Stimulated activated CD4-positive, alpha-beta T cell treated with anti-CD3 and anti-CD28 coated beads, TNF-alpha, amount 100 ng/mL, for 4 hours (primary cell): ENCODE data around the gene TMEM31.

Experiments
- DNase-seq, 3 experiments: peaks; one replicate each; pipeline ENCODE4 v3.0.0-alpha.2; 2020; ENCODE audit warnings: low read depth in 3 of 3

TMEM31 gene

GRCh38 chrX:103710609-103711008, at the start of gene TMEM31:
Gene TMEM31, plus strand, starts transcription at chrX:103710909. Its CDS starts 1,350 bp downstream, at chrX:103712259.
- no peak for DNase-seq

DNA sequence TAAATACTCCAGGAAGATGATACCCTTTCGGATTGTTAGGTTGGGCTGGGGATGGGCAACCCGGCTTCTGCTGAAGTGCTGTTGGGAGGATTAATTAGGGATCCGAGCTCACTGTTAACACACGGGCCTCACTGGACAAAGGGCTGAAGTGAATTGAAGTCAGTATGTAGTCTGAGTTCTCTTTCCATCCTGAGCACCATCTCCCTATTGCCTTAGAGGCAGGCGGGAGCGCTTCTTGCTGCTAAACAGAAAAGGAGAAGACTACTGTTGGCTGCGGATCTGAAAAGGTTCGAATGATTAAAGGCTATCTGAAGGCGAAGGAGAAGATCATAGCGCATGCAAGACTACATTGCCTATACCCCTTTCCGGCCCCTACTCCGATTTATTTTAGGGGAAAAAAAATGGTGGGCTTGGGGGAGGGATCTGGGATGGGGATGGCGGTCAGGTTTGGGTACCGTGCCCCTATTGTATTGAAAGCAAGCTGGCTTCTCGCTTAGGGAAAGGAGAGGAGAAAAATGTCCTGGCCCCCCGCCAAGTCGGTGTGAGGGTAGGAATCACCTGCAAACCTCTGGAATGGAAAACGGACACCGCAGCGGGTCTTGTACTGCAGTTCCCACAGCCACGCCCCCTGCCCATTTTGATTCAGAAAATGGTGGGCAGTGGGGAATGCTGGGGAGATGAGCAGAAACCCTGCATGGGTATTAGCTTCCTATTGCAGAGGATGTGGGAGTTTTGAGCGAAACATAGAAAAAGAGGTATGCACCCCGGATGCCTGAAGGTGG, 46.5 kb upstream of the TMEM31 start:
- DNase-seq = no peak

DNA sequence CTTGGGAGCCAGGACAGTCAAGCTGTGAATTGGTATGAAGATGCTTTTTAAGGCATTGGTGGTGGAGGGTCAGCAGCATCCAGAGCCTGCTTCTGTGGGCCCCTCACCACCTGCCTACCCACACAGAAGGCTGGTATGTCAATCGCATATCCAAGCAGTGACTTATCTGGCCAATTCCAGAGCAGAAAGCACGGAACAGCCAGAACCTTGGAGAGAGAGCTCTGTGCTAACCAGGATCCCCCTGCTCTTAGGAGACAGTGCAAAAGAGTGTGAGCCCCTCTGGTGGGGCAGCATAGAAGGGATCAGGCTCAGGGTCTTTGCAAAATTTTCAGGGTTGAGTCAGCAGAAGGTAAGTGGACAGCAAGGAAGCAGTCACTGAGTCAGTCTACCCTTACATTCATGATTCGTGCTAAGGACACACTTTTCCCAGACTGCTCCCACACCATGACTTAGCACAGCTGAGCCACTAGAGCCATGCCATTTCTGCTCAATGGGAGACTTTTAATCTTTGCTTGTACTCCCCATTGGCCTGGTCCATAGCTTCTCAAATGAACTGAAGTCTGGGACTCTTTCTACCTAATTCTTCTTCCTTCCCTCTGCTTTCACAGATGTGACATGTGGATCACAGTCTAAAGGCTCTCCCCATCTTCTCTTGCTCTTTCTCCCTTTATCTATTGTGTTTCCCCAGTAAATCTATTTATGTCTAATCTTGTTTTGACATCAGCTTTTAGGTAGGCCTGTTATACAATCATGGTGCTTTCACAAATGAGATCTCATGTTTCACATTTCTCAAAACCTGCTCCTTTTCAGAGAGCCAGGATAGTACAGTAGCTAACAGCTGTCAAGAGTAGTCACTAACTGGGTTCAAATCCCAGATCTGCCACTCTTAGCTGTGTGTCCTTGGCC, 44.3 kb upstream of the TMEM31 start:
- DNase-seq = no peak

DNA sequence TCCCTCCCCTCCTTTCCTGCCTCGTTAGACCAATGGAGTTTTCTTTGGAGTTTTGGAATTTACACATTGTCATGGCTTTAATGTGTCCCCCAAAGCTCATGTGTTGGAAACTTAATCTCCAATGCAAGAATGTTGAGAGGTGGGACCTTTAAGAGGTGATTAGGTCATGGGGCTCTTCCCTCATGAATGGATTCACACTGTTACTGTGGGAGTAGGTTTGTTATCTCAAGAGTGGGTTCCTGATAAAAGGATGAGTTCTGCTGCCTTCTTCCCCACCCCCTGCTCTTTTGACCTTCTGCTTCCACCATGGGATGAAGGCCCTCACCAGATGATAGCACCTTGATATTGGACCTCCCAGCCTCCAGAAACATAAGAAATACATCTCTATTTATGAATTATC, 41.0 kb upstream of the TMEM31 start:
- no peak for DNase-seq

DNA sequence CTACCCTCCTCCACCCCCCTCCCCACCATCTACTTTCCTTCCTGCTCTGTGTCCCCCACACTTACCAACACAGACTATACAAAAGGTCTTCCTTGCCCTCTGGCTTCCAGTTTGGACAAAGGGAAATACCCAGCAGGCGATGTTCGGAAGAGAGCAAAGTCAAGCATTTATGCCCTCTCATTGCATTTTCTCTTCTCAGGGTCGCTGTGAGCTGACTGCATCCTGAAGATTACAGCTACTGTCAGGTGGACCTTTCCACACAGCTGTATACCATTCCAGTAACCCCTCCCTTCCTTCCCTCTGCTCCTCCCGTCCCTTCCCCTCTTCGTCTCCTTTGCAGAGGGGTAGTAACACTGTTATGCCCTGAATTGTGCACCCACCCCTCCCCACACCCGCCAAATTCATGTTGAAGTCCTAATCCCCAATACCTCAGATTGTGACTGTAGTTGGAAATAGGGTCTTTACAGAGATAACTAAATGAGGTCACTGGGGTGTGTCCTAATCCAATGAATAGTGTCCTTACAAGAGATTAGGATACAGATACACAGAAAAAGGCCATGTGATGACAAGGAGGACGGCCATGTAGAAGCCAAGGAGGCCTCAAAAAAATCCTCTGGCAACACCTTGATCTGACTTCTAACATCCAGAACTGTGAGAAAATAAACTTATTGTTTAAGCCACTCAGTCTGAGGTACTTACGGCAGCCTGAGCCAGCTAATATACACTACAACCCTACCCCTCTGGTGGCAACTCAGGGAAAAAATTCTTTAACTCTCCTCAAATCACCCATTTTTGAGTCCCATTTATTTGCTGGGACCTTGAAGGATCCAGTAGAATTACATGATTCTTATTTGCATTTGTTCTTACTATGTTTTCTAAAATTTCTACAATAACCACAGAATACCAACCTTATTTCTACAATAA, 35.9 kb upstream of the TMEM31 start:
- DNase-seq = no peak

- no peak for DNase-seq
Observed at GRCh38 chrX:103678199-103678993, 32.3 kb upstream of the TMEM31 start.

DNA sequence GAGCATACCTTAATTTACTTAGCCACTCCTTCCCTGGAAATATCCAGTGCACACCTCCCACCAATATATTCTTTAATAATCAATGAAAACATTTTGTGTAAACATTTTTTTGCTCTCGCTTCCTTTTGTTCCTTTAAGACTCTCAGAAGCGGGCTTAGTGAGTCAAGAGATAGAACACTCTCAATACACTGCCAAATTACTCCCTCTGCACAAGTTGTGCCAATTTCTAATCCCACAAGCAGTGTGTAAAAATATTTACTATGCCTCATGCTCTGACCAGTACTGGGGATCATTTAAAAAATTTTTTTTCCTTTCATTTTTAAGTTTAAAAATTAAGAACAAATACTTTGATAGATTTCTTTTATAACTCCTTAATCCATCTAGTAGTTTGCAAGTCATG, 29.3 kb upstream of the TMEM31 start:
- DNase-seq = no peak

- no peak for DNase-seq
Observed at GRCh38 chrX:103685396-103685795, 25.3 kb upstream of the TMEM31 start.

DNA sequence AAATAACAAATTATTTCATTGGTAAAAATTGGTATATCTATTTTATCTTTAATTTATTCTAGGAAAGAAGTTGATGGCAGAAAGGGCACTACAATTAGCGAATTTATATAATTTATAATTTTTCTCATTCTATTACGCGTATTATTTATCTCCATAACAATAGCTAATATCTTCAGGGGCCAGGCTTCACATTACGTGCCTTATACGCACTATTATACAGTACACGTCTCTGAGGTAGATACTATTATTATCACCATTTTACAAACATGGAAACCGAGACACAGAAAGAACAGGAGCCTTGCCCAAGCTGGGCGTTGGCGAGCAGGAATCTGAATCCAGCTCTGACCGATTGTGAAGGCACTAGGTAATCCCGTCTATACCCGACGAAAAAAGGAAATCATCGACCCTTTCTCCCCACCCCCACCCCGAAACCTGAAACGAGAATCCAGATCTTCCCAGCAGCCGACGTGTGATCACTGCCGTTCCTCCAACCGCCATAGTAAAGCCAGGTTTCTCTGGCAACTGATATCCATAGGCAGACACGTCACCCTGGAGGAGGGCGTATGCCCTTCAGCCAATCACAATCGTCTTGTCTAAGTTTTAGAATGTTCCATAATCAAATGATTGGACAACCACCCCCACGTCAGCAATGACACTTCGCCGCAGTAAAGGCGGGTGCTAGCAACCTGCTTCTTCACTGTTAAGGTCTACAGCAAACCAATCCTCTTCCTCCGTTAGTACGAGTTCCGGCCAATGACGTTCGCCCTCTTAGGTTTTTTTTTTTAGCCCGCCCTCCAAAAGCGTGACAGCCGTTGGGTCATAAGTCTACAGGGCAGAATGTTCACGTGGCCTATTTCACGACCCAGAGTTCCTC, 24.3 kb upstream of the TMEM31 start, which contains the start of gene MORF4L2:
TSS of gene MORF4L2 (minus strand) at position 501 of the 874 bp plus-strand sequence. CDS start 9,672 bp downstream, outside the sequence.
- peak; percentile 56 to 72 (median 70) for DNase-seq

GRCh38 chrX:103687073-103687695, 23.5 kb upstream of the TMEM31 start:
- peak; percentile 69 to 77 (median 76) for DNase-seq

- peak; percentile 8 to 19 (median 8) for DNase-seq
Observed at GRCh38 chrX:103687696-103688201, 23.0 kb upstream of the TMEM31 start.

- no peak for DNase-seq
Observed at GRCh38 chrX:103688946-103689345, 21.8 kb upstream of the TMEM31 start.

DNA sequence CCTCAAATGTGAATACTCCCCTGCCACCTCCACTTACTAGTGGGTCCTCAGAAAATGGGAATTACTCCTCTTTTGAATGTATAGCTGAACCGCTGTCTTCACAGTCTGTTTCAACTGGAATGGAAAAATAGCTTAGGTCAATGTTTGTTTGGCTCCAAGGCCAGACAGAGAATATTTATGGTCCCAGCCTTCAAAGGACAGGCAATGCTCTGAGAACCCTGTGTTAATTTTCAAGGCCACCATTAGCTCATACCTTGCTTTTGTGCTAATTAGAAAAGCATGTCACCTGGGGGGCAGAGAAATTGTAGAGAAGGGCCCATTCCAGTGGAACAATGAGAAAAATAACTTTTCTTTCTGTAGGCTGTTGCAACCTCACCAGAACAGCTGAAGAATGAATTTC, 19.6 kb upstream of the TMEM31 start:
- DNase-seq = no peak

- no peak for DNase-seq
Observed at GRCh38 chrX:103697687-103698086, 13.0 kb upstream of the TMEM31 start.

- DNase-seq = no peak
Observed at GRCh38 chrX:103699243-103699642, 11.5 kb upstream of the TMEM31 start.

DNA sequence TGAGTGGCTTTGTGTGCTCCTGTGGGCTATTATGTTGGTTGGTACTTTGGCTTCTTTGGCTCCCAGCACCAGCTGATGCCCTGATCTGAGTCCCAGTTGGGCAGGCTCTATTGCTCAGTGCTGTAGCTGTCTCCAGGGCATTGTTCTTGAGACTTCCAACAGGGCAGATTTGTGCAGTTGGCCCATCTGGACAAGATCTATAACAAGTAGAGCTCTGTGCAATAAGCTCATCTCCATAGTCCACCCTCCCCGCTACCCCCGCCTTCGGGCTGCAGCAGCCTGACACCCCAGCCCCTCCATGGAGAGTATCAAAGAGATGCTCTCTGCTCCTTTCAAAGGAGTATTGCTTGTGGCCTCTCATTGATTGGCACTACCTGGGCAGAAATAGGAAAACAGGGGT, 5.8 kb upstream of the TMEM31 start:
- no peak for DNase-seq

GRCh38 chrX:103716962-103717361, 6.3 kb downstream of the TMEM31 start:
- DNase-seq = no peak

GRCh38 chrX:103718120-103718519, 7.4 kb downstream of the TMEM31 start:
- DNase-seq = no peak

- DNase-seq = no peak
Observed at GRCh38 chrX:103722505-103722904, 11.8 kb downstream of the TMEM31 start.
